ENCODE results near the gene BCL3.

- no peak for TF ChIP-seq EZH2 (IDR thresholded peaks at IDR 0.05; ENCODE audit: insufficient read depth, poor library complexity, severe bottlenecking)
- no peak for TF ChIP-seq EZH2phosphoT487 (IDR thresholded peaks at IDR 0.05; ENCODE audit: insufficient read depth, low read depth)
Measured at GRCh38 chr19:44783545-44783944, 35.0 kb downstream of the BCL3 start.

Measured in GM23248 (cell line).